K562 (cell line): ENCODE measurements around the gene BRWD1. TPM values are rescaled to one million over a fixed set of nuclear protein-coding genes. Genes with fewer than 3 reads are reported as not detected.

ENCODE experiments used
- ATAC-seq: fragments of 200-7000 bp; cut with Tn5 transposase; 3 replicates; pipeline ENCODE4 v1.9.1; 2020; ENCODE audit warnings: moderate library complexity
- BruUV-seq: library from RNA; stranded (reverse); fragments of 400-500 nt; replicated peaks from 2 replicates; lab custom pipeline; 2021; lab: Mats Ljungman, UMichigan
- CTCF ChIA-PET: fragments of 300-600 bp; formaldehyde crosslinking; extraction: SDS; loops from one replicate; lab custom pipeline; 2021; ENCODE audit warnings: low intra/inter-chr PET ratio; lab: Yijun Ruan, JAX
- POLR2A ChIA-PET: fragments of 300-600, 350-650 bp; sonication (Branson Sonifier 250); formaldehyde crosslinking; extraction: SDS; loops from one replicate; lab custom pipeline; 2021; ENCODE audit warnings: antibody characterized with exemption, inconsistent platforms; lab: Yijun Ruan, JAX
- DNase-seq, 4 experiments: peaks; one replicate each; pipeline versions ENCODE4 v3.0.0 to v3.0.0-alpha.2; 2011 to 2018; ENCODE audit warnings: low spot score in 3 of 4, mixed read lengths in 3 of 4; ENCODE audit errors: extremely low read depth in 1 of 4
- FAIRE-seq: peaks from 2 replicates; lab custom pipeline; 2011; peaks lifted over from hg19 to GRCh38; lab: Jason Lieb, UNC
- H2AFZ ChIP-seq: 2 replicates; pipeline ENCODE4 v1.6.0; 2011; ENCODE audit warnings: low read depth, low read length, control low read depth, inconsistent platforms
- H3K27ac ChIP-seq: fragments of 200-600 bp; 3 replicates; pipeline ENCODE4 v1.8.0; 2011; ENCODE audit warnings: low read depth, mild to moderate bottlenecking, control low read depth, inconsistent platforms, low read length, moderate library complexity, mixed read lengths; ENCODE audit errors: extremely low read depth
- H3K27me3 ChIP-seq, 2 experiments: fragments of 300-600 bp in 1 of 2; 2 replicates in 1 of 2; 3 replicates in 1 of 2; pipeline versions ENCODE4 v1.6.0 to v1.8.0; 2011; ENCODE audit warnings: inconsistent platforms in 2 of 2, low read length in 2 of 2, mild to moderate bottlenecking in 1 of 2, mixed read lengths in 1 of 2, moderate library complexity in 1 of 2; ENCODE audit not compliant: control insufficient read depth in 2 of 2, insufficient read depth in 2 of 2
- H3K36me3 ChIP-seq: fragments of 300-600 bp; 3 replicates; pipeline ENCODE4 v1.8.0; 2011; ENCODE audit warnings: mild to moderate bottlenecking, low read length, inconsistent platforms; ENCODE audit not compliant: control insufficient read depth, insufficient read depth
- H3K4me1 ChIP-seq, 2 experiments: fragments of 200-600 bp in 1 of 2; replicated peaks in 1 of 2; 2 replicates in 1 of 2; 3 replicates in 1 of 2; pipeline versions ENCODE4 v1.5.1 to v1.8.0; 2011; ENCODE audit warnings: inconsistent platforms in 2 of 2, low read length in 2 of 2, mild to moderate bottlenecking in 1 of 2, mixed read lengths in 1 of 2, moderate library complexity in 1 of 2; ENCODE audit not compliant: control insufficient read depth in 2 of 2, insufficient read depth in 2 of 2
- H3K4me2 ChIP-seq: 2 replicates; pipeline ENCODE4 v1.6.1; 2011; ENCODE audit warnings: low read length, control low read depth, inconsistent platforms, mixed read lengths; ENCODE audit not compliant: insufficient read depth
- H3K4me3 ChIP-seq: fragments of 200-600 bp; sonication (generic), shearing (Covaris generic); 2 replicates; pipeline ENCODE4 v1.5.1; 2016; ENCODE audit warnings: control low read depth, inconsistent platforms
- H3K79me2 ChIP-seq: fragments of 200-600 bp; 3 replicates; pipeline ENCODE4 v1.8.0; 2011; ENCODE audit warnings: low read length, inconsistent platforms; ENCODE audit not compliant: control insufficient read depth, insufficient read depth
- H3K9ac ChIP-seq, 2 experiments: 2 replicates each; pipeline versions ENCODE4 v1.6.0 to v1.6.1; 2011; ENCODE audit warnings: low read depth in 2 of 2, low read length in 2 of 2, control low read depth in 1 of 2, inconsistent platforms in 1 of 2, mild to moderate bottlenecking in 1 of 2, mixed read lengths in 1 of 2; ENCODE audit not compliant: insufficient read depth in 1 of 2
- H3K9me1 ChIP-seq: one replicate; pipeline ENCODE4 v1.6.0; 2011; ENCODE audit warnings: inconsistent platforms, mild to moderate bottlenecking, low read length, moderate library complexity; ENCODE audit not compliant: control insufficient read depth, insufficient read depth
- H3K9me3 ChIP-seq: replicated peaks from 2 replicates; pipeline ENCODE4 v1.5.1; 2011; ENCODE audit warnings: low read depth, low read length, inconsistent platforms; ENCODE audit not compliant: control insufficient read depth, insufficient read depth
- H4K20me1 ChIP-seq: replicated peaks from 2 replicates; pipeline ENCODE4 v1.6.1; 2011; ENCODE audit warnings: low read length, inconsistent platforms, mixed read lengths; ENCODE audit not compliant: control insufficient read depth, insufficient read depth
- ARNT ChIP-seq, 2 experiments: fragments of 450-650 bp; IDR thresholded peaks; 2 replicates each; pipeline ENCODE4 v1.6.1; 2016; ENCODE audit warnings: mild to moderate bottlenecking in 1 of 2
- EP300 ChIP-seq: IDR thresholded peaks from 2 replicates; pipeline ENCODE4 v1.6.1; 2012; ENCODE audit warnings: low read length, improper control_type of control experiment
- EP400 ChIP-seq: fragments of 450-650 bp; IDR thresholded peaks from 2 replicates; pipeline ENCODE4 v1.6.1; 2017; ENCODE audit warnings: antibody characterized with exemption, mild to moderate bottlenecking, moderate library complexity
- ESRRB ChIP-seq: fragments of 250-450 bp; sonication (Bioruptor Pico); IDR thresholded peaks from 2 replicates; pipeline ENCODE4 v1.5.0; 2020; ENCODE audit warnings: mild to moderate bottlenecking, moderate library complexity, borderline replicate concordance
- FOXO4 ChIP-seq: fragments of 450-650 bp; formaldehyde crosslinking; IDR thresholded peaks from 2 replicates; pipeline ENCODE4 v1.4.0; 2020; ENCODE audit warnings: mild to moderate bottlenecking, moderate library complexity
- FUS ChIP-seq: fragments of 200-400 bp; formaldehyde crosslinking; optimal IDR thresholded peaks from 2 replicates; pipeline ENCODE3; 2017; ENCODE audit warnings: low read depth, low read length
- ID3 ChIP-seq, 2 experiments: fragments of 250-450 bp in 1 of 2; fragments of 450-650 bp in 1 of 2; sonication (Bioruptor Pico) in 1 of 2; IDR thresholded peaks; 2 replicates each; pipeline versions ENCODE4 v1.6.1 to v1.8.0; 2016 to 2021; ENCODE audit warnings: mild to moderate bottlenecking in 2 of 2, moderate library complexity in 2 of 2, missing compliant biosample characterization in 1 of 2, missing genetic modification characterization in 1 of 2
- MEF2D ChIP-seq: conservative IDR thresholded peaks from 2 replicates; pipeline ENCODE4 v1.6.1; 2016; ENCODE audit warnings: low read depth, missing genetic modification characterization, missing compliant biosample characterization
- NFATC3 ChIP-seq: fragments of 450-650 bp; IDR thresholded peaks from 2 replicates; pipeline ENCODE4 v1.6.1; 2017; ENCODE audit warnings: mild to moderate bottlenecking
- PTTG1 ChIP-seq: fragments of 450-650 bp; IDR thresholded peaks from 2 replicates; pipeline ENCODE4 v1.6.1; 2016; ENCODE audit warnings: low read depth, mild to moderate bottlenecking, missing genetic modification characterization, missing compliant biosample characterization
- RFX1 ChIP-seq: fragments of 450-650 bp; IDR thresholded peaks from 2 replicates; pipeline ENCODE4 v1.6.1; 2016; ENCODE audit warnings: mild to moderate bottlenecking, moderate library complexity
- TRIM28 ChIP-seq: fragments of 450-650 bp; IDR thresholded peaks from 2 replicates; pipeline ENCODE4 v1.6.1; 2017
- ZNF174 ChIP-seq: fragments of 250-450 bp; sonication (Bioruptor Pico); IDR thresholded peaks from 2 replicates; pipeline ENCODE4 v1.4.0; 2020; ENCODE audit warnings: mild to moderate bottlenecking
- ZNF197 ChIP-seq: fragments of 200-800 bp; sonication (Bioruptor generic); IDR thresholded peaks from 2 replicates; pipeline ENCODE4 v1.6.1; 2016; ENCODE audit warnings: low read depth, missing genetic modification characterization, missing compliant biosample characterization
- ZNF263 ChIP-seq: sonication (generic); formaldehyde crosslinking; IDR thresholded peaks from 2 replicates; pipeline ENCODE4 v1.8.0; 2022; ENCODE audit warnings: mild to moderate bottlenecking, missing genetic modification reagents, borderline replicate concordance
- ZNF589 ChIP-seq: fragments of 200-800 bp; sonication (Bioruptor generic); IDR thresholded peaks from 2 replicates; pipeline ENCODE4 v1.6.1; 2016; ENCODE audit warnings: low read depth, missing genetic modification characterization, missing compliant biosample characterization
- WGBS: fragments of 100-300 bp; shearing (Covaris generic); methylation state at CpG from one replicate; pipeline ENCODE4 v1.1.6; 2016; ENCODE audit warnings: low coverage, mixed read lengths; ENCODE audit not compliant: insufficient coverage; ENCODE audit errors: missing lambda C conversion rate; 5-methylcytosine and 5-hydroxymethylcytosine counted together
- in situ Hi-C: fragments of 300-500 bp; cut with MboI; formaldehyde crosslinking; loops from 4 replicates; pipeline ENCODE4 v1.15.0; 2018; ENCODE audit warnings: inconsistent platforms, mixed read lengths
- intact Hi-C: fragments of 100-400 bp; cut with micrococcal nuclease; formaldehyde crosslinking; loops from 2 replicates; pipeline ENCODE4 v1.14.2; 2022
- polyA plus RNA-seq, 8 experiments: library from polyadenylated mRNA; depleted of rRNA in 4 of 8; stranded (reverse) in 5 of 8; unstranded in 3 of 8; fragments of >200 nt; fragmentation: Nextera tagmentation in 2 of 8; fragmentation: Illumina TruSeq in 1 of 8; extraction: Ambion mirVana in 2 of 8; extraction: Trizol in 1 of 8; gene quantifications; 2 replicates each; pipeline versions ENCODE4 v1.2.1 to v1.2.3, GENCODE V29; 2011 to 2014; ENCODE audit warnings: inconsistent platforms in 1 of 8, missing spikeins in 1 of 8
- total RNA-seq, 7 experiments: library from RNA; depleted of rRNA in 6 of 7; stranded (reverse); fragments of >200 nt in 6 of 7; fragmentation: Illumina TruSeq in 2 of 7; extraction: Trizol in 2 of 7; gene quantifications; 2 replicates each; pipeline versions ENCODE4 v1.2.1 to v1.2.3, GENCODE V29; 2011 to 2021; ENCODE audit warnings: low replicate concordance in 1 of 7
- TF ChIP-seq, protein P1 (sequence below), 2 experiments: fragments of 450-650 bp; conservative IDR thresholded peaks; 2 replicates each; pipeline ENCODE4 v1.6.1; 2017; ENCODE audit warnings: mild to moderate bottlenecking in 2 of 2, moderate library complexity in 2 of 2

Gene BRWD1
- total and polyA plus RNA-seq, 9 of the 15 experiments (the other 6 are each of a cell fraction or from before 2014, with no cell fraction given), result 10.1 to 60.2 (median 34.1) TPM

DNA sequence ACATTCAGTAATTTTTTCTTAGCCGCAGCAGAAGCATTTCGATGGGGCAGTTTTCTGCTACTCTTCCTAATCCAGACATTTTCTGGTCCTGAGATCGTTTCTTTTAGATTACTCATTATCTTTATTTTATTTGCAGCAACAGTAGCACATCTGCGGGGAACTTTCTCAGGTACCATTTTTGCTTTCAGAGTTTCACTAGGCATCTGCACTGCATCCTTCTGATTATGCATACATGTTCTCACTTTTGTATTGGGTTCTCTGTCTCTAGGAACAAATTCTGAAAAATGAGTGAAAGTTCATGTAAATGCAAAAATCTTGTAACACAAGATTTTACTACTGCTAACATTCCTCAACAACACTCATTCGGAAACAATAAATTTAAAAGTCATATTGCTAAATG is 126.3 kb downstream of the BRWD1 start:
- Histone ChIP-seq H3K4me1 (peaks cover 3 to 6% of the 10 kb centered on the region in 2 experiments; a peak in 3 of 5 replicates), H3K4me3 (no peak overlapping the region), H3K79me2 (peaks cover 24% of the 10 kb centered on the region), H3K27me3 (no peaks in the 10 kb centered on the region), H3K9me1 (no peaks in the 10 kb centered on the region), H3K9ac (no peak overlapping the region), H2AFZ (no peak overlapping the region), H3K36me3 (peaks cover 7% of the 10 kb centered on the region; the same call in 2 of the 3 replicates), H3K4me2 (no peak overlapping the region), H3K9me3 (no peaks in the 10 kb centered on the region), H3K27ac (no peak overlapping the region; the same call in 2 of the 3 replicates), H4K20me1 (no peaks in the 10 kb centered on the region)
- BruUV-seq, result no TSS peak
- no peak for TF ChIP-seq NFATC3
- no peak for TF ChIP-seq FOXO4 (CRISPR knock-in tag)
- no peak for TF ChIP-seq TRIM28
- no peak for TF ChIP-seq ZNF174
- no peak for TF ChIP-seq ESRRB (CRISPR knock-in tag)
- no peak for TF ChIP-seq PTTG1
- TF ChIP-seq, protein P1, sequence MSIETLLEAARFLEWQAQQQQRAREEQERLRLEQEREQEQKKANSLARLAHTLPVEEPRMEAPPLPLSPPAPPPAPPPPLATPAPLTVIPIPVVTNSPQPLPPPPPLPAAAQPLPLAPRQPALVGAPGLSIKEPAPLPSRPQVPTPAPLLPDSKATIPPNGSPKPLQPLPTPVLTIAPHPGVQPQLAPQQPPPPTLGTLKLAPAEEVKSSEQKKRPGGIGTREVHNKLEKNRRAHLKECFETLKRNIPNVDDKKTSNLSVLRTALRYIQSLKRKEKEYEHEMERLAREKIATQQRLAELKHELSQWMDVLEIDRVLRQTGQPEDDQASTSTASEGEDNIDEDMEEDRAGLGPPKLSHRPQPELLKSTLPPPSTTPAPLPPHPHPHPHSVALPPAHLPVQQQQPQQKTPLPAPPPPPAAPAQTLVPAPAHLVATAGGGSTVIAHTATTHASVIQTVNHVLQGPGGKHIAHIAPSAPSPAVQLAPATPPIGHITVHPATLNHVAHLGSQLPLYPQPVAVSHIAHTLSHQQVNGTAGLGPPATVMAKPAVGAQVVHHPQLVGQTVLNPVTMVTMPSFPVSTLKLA (conservative IDR thresholded peaks at IDR 0.05), result no peak
- TF ChIP-seq FUS, result no peak
- TF ChIP-seq MEF2D, result no peak
- TF ChIP-seq EP400, result no peak
- no peak for TF ChIP-seq RFX1
- no peak for TF ChIP-seq ZNF263 (CRISPR knock-in tag)
- TF ChIP-seq ZNF197 (CRISPR knock-in tag), result no peak
- no peak for TF ChIP-seq ID3 (CRISPR knock-in tag; IDR thresholded peaks at IDR 0.05)
- TF ChIP-seq ID3 (tag; IDR thresholded peaks at IDR 0.05), result no peak
- no peak for TF ChIP-seq ARNT (IDR thresholded peaks at IDR 0.05)
- no peak for TF ChIP-seq EP300
- TF ChIP-seq ZNF589, result no peak
- ChIA-PET POLR2A (interaction anchor here (1.5 kb wide), 1 partner anchor 11 kb away, joined by 5 read pairs; no protein-coding TSS in a partner anchor), CTCF (no interaction called here)
- intact Hi-C loops (loop anchor here (2.0 to 10.0 kb wide), 2 partner anchors 22 to 128 kb away; partner anchors contain the start of gene BRWD1), in situ Hi-C loops (no loop called here)
- no peak for FAIRE-seq
- DNase-seq, result no peak
- WGBS, result 59% methylated on average over 5 of the region's 5 CpGs
- ATAC-seq, result no peak
